Tracheal epithelial cell (primary cell): Measurements from ENCODE around the gene PAMR1. TPM values are rescaled to one million over a fixed set of nuclear protein-coding genes. Genes with fewer than 3 reads are reported as not detected.

Source experiments
- total RNA-seq: library from RNA; depleted of rRNA; stranded (reverse); fragments of >200 nt; gene quantifications from 2 replicates; pipeline ENCODE4 v1.2.1, GENCODE V29; 2014

The PAMR1 gene
- 2.6 and 5.8 TPM in 2 replicates for total RNA-seq

GRCh38 chr11:35525501-35526175, at the start of gene PAMR1:
PAMR1 (minus strand) TSS chr11:35525616; CDS start chr11:35525585, 31 bp downstream.

GRCh38 chr11:35419184-35419829, 106.1 kb downstream of the PAMR1 start, which contains the start of gene SLC1A2:
SLC1A2 (minus strand) TSS chr11:35419558; CDS start chr11:35418966, 592 bp downstream.

Other genes with a start within 250 kb of the PAMR1 start
- gene SLC1A2, start 106.1 kb downstream of the PAMR1 start, total RNA-seq, result 0.24 TPM in 1 of 2 replicates, not detected in the other
- 50.5 and 71.3 TPM in 2 replicates for gene FJX1, start 92.8 kb upstream of the PAMR1 start, total RNA-seq
- gene TRIM44, start 137.2 kb upstream of the PAMR1 start, total RNA-seq, result 4.8 and 22.6 TPM in 2 replicates